ENCODE measurements around the gene DOCK9. TPM values are rescaled to one million over a fixed set of nuclear protein-coding genes. Genes with fewer than 3 reads are reported as not detected.

Gene DOCK9
- total RNA-seq, 4 donors from 2014 or later: 31.4 to 46.7 (median 45.6) TPM

DNA sequence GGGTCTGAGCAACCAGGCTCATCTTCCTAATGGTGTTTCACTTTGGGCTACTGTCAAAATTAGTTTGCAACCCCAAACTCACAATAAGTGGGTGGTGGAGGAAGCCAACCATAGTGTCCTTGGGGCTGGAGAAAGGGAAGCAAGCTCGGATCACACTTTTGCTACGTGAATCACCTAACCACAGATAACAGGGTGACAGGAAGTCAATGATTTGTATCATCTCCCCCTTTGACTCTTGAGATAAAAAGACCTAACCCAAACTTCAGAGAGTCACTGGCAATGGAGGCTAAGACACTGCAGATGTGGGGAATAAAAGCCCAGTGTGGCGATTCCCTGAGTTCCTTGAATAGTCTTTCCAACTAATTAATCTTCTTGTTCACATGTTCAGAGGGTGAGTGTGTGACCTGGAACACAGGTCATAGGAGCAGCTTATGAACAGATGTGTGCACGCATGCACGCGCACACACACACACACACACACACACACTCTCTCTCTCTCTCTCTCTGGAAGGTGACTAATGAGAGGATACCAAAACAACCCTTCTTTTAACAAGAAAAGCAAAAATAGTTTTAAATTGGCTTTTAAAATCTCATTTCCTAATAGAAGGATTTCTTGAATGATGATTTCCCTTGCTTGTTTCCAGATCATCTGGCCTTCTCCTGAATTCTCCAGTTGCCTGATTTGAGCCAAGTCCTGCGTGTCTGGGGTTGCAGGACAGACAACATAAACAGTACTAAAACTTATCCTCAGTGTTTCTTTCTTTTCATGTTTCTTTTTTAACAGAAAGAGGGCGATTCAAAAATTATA lies 21.2 kb upstream of the DOCK9 start:
- Histone ChIP-seq H3K27ac (peak overlapping the region; percentile 4 to 62 (median 34)), H3K4me1 (peaks cover 16 to 21% of the 10 kb centered on the region in 2 donors), H3K4me3 (no peak overlapping the region), H3K27me3 (no peaks in the 10 kb centered on the region), H3K9me3 (no peaks in the 10 kb centered on the region), H3K36me3 (no peaks in the 10 kb centered on the region)
- DNase-seq (no peak), ATAC-seq (no peak)
- intact Hi-C loops (cut with DNase I; ENCODE audit: low total_unique reads) (no loop called here), in situ Hi-C loops (cut with MboI; ENCODE audit: low sequenced_read_pairs in 4 of 4) (no loop called here)
- TF ChIP-seq, protein P1, sequence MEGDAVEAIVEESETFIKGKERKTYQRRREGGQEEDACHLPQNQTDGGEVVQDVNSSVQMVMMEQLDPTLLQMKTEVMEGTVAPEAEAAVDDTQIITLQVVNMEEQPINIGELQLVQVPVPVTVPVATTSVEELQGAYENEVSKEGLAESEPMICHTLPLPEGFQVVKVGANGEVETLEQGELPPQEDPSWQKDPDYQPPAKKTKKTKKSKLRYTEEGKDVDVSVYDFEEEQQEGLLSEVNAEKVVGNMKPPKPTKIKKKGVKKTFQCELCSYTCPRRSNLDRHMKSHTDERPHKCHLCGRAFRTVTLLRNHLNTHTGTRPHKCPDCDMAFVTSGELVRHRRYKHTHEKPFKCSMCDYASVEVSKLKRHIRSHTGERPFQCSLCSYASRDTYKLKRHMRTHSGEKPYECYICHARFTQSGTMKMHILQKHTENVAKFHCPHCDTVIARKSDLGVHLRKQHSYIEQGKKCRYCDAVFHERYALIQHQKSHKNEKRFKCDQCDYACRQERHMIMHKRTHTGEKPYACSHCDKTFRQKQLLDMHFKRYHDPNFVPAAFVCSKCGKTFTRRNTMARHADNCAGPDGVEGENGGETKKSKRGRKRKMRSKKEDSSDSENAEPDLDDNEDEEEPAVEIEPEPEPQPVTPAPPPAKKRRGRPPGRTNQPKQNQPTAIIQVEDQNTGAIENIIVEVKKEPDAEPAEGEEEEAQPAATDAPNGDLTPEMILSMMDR (IDR thresholded peaks at IDR 0.05 in 4 of 5, conservative IDR thresholded peaks at IDR 0.05 in 1 of 5): no peak
- no peak for TF ChIP-seq POLR2A (IDR thresholded peaks at IDR 0.05)

DNA sequence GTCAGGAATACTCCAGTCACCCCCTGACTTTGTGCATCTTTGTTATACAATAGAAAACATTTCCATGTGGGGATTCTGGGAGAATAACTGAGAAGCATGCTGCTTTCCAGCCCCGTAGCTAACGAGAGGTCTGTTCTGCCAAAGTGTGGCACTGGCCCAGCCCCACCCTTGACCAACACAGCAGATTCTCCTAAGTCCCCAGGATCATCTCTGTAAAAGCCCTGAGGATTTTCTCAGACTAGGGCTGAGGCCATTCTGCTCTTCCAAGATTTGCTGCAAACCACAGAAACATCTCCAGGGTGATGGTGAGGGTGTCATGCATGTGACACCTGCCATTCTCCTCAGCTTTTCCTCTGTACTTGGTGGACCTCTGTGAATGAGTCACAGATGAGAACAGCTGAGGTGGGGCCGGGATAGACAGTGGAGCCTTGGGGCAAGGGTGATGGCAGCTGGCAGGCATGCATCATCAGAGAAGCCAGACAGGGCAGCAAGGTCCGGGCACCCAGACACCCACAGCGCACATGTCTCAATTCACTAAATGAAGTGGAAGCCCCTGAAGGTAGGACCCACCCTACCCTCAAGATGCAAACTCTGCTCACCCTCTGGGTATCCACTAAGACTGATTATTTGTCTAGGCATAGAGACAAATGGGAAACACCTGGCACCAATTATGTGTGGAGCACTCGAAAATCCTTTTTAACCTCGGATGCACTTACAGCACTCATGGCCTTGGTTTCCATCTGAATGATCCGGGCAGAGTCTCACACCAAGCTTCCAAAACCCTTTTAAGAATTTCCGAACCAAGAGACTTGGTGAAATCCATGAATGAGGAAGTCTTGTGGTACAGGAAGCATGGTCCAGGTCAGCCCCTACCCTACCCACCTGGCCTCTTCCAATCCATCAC lies 20.1 kb upstream of the DOCK9 start:
- Histone ChIP-seq H3K36me3 (no peaks in the 10 kb centered on the region), H3K4me1 (peaks cover 11 to 21% of the 10 kb centered on the region in 2 donors), H3K9me3 (no peaks in the 10 kb centered on the region), H3K4me3 (no peak overlapping the region), H3K27me3 (no peaks in the 10 kb centered on the region), H3K27ac (peak overlapping the region; percentile 4 to 62 (median 34))
- intact Hi-C loops (cut with DNase I; ENCODE audit: low total_unique reads): no loop called here
- DNase-seq (no peak), ATAC-seq (peak in 1 of 2 donors; percentile 27)
- in situ Hi-C loops (cut with MboI; ENCODE audit: low sequenced_read_pairs in 4 of 4): no loop called here
- TF ChIP-seq POLR2A (IDR thresholded peaks at IDR 0.05): no peak
- TF ChIP-seq, protein P1 (IDR thresholded peaks at IDR 0.05 in 4 of 5, conservative IDR thresholded peaks at IDR 0.05 in 1 of 5): no peak

DNA sequence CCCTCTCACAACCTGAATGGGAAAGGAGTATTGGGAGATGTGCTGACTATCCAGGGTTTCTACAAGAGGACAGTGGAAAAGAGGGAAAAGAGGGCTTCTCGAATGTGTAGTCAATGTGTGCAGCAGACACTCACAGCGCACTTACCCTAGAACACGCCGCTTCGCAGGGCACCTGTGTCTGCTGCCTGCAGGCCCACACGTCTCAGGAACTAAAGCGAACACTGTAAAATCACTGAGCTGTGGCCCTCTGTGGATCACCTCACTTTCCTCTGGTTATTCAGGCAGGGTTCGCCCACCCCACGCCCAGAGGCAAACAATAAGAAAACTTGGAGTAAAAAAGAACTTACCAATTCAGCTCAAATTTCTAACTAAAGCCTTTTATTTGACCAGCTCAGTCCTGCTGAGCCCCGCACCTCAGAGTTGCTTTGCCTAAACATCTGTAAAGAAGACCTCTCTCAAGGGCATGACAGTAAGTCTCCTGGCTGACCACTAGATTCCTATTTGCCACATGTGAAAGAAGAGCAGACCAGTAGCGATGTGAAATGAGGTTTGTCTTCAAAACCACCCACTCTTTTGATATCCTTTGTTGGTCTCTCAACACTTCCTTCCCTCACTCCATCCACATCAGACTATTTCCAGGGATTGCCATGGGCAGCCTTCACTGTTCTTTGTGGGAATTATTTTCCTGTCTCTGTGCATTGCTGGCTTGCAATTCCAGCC lies 19.3 kb upstream of the DOCK9 start:
- Histone ChIP-seq H3K4me1 (peaks cover 11 to 17% of the 10 kb centered on the region in 2 donors), H3K9me3 (no peaks in the 10 kb centered on the region), H3K4me3 (no peak overlapping the region), H3K27me3 (no peaks in the 10 kb centered on the region), H3K27ac (peak overlapping the region in 1 of 4 donors; percentile 32), H3K36me3 (no peaks in the 10 kb centered on the region)
- in situ Hi-C loops (cut with MboI; ENCODE audit: low sequenced_read_pairs in 4 of 4): no loop called here
- intact Hi-C loops (cut with DNase I; ENCODE audit: low total_unique reads): no loop called here
- no peak for DNase-seq
- TF ChIP-seq, protein P1 (IDR thresholded peaks at IDR 0.05 in 4 of 5, conservative IDR thresholded peaks at IDR 0.05 in 1 of 5): no peak
- no peak for TF ChIP-seq POLR2A (IDR thresholded peaks at IDR 0.05)
- ATAC-seq: no peak

DNA sequence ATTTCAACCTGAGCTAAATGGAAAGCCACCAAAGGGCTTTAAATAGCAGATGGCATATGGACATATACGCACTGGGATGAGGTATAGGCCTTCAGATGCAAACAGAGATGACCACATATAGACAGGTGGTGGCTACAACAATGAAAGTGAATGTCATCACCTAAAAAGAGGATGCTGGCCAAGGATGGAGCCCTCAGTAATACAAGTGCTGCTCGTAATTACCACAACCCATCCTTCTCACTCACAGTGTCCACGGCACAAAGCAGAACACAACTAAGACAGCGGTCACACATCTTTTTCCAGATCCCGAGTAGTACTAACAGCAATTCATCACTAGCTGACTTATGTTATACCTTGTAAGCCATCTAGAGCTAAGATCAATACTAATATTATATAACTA lies 18.2 kb upstream of the DOCK9 start:
- Histone ChIP-seq H3K4me3 (no peak overlapping the region), H3K36me3 (no peaks in the 10 kb centered on the region)

More for the DNA sequence above, 18.2 kb upstream of the DOCK9 start:
- no peaks in the 10 kb centered on the region for H3K27me3 ChIP-seq
- DNase-seq (no peak), ATAC-seq (no peak)
- H3K9me3 ChIP-seq: no peaks in the 10 kb centered on the region
- no peak overlapping the region for H3K27ac ChIP-seq
- in situ Hi-C loops (cut with MboI; ENCODE audit: low sequenced_read_pairs in 4 of 4) (no loop called here), intact Hi-C loops (cut with DNase I; ENCODE audit: low total_unique reads) (no loop called here)
- TF ChIP-seq POLR2A (IDR thresholded peaks at IDR 0.05): no peak
- TF ChIP-seq, protein P1 (IDR thresholded peaks at IDR 0.05 in 4 of 5, conservative IDR thresholded peaks at IDR 0.05 in 1 of 5): no peak
- H3K4me1 ChIP-seq: peaks cover 11 to 17% of the 10 kb centered on the region in 2 donors

All from gastrocnemius medialis (tissue), 4 donors.